Left lung (tissue), 10 donors: ENCODE results near the gene DIP2C. TPM values are rescaled to one million over a fixed set of nuclear protein-coding genes. Genes with fewer than 3 reads are reported as not detected.

Experiments
- ATAC-seq: fragments of 200-7000 bp; cut with Tn5 transposase; one replicate; pipeline ENCODE4 v1.9.1; 2020; ENCODE audit warnings: moderate library complexity
- DNase-seq, 4 donors: peaks; one replicate each; pipeline ENCODE4 v3.0.0-alpha.2; 2013 to 2020
- H3K27ac ChIP-seq, 2 donors: fragments of 200-600 bp; sonication (generic) in 1 of 2; one replicate each; pipeline versions ENCODE4 v1.5.0 to v1.8.0; 2020 to 2021
- H3K27me3 ChIP-seq, 2 donors: fragments of 200-600 bp; sonication (generic) in 1 of 2; one replicate each; pipeline versions ENCODE4 v1.5.0 to v1.8.0; 2020 to 2021
- H3K36me3 ChIP-seq, 2 donors: fragments of 200-600 bp; sonication (generic) in 1 of 2; one replicate each; pipeline versions ENCODE4 v1.5.0 to v1.8.0; 2020 to 2021
- H3K4me1 ChIP-seq, 2 donors: fragments of 200-600 bp; one replicate each; pipeline ENCODE4 v1.8.0; 2021
- H3K4me3 ChIP-seq, 2 donors: fragments of 200-600 bp; sonication (generic) in 1 of 2; one replicate each; pipeline versions ENCODE4 v1.5.0 to v1.8.0; 2020 to 2021; ENCODE audit warnings: mild to moderate bottlenecking in 1 of 2
- H3K9me3 ChIP-seq, 2 donors: fragments of 200-600 bp; sonication (generic) in 1 of 2; one replicate each; pipeline versions ENCODE4 v1.5.0 to v1.8.0; 2020 to 2021
- CTCF ChIP-seq, 2 donors: fragments of 200-600 bp; sonication (generic) in 1 of 2; IDR thresholded peaks; one replicate each; pipeline versions ENCODE4 v1.5.0 to v1.8.0; 2021; ENCODE audit warnings: antibody characterized with exemption in 2 of 2
- intact Hi-C, 2 donors: fragments of 100-400 bp; cut with DNase I; formaldehyde crosslinking; loops; one replicate each; pipeline versions ENCODE4 v1.11.2 to v1.14.2; 2022
- polyA plus RNA-seq, 6 donors: library from polyadenylated mRNA; unstranded; fragments of 120-200 nt; gene quantifications; one replicate each; pipeline ENCODE4 v1.2.1, GENCODE V29; 2013; ENCODE audit not compliant: insufficient read length in 6 of 6
- total RNA-seq, 2 donors: library from RNA; stranded (reverse); fragmentation: NEBNext Ultra II Directional; extraction: Animal tissue kit (Norgen Biotek cat#: 25700); gene quantifications; one replicate each; pipeline ENCODE4 v1.2.1, GENCODE V29; 2021
- donor health status: DM: no; HTN: yes; CAD: no.
- donor health status: DM: no; HTN: no; CAD: no.

The DIP2C gene
- total and polyA plus RNA-seq, 8 donors, result 10.5 to 22.5 (median 19.5) TPM

DNA sequence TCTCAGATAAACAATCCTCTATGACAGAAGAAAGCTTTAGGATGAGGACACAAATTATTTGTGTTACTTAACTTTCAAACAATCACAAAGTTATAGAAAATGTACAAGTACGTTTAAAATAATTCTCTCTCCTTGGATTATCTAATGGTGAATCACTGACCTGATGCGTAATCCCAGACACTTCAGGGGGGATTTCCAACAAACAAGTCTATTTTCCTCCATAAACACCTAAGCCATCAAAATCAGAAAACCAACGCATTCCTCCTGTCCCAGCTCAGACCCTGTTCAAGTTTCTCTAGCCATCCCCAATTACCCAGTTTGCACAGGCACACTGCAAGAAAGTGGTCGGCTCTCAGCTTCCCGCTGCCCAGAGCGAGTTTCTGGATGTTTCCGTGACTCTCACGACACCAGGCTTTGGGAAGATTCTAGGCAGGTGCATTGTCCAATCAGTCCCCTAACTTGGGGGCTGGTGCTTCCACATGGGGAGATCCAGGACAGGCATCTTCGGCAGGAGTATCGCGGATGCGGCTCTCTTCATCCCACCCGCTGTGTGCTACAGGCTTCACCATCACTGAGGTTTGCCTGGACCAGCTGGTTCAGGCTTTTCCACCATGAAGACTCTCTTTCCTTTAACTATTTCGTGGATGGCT, 354.2 kb downstream of the DIP2C start:
- DNase-seq (no peak), ATAC-seq (no peak)
- H3K9me3 ChIP-seq, result no peaks in the 10 kb centered on the region
- no peaks in the 10 kb centered on the region for H3K27me3 ChIP-seq
- intact Hi-C loops, result no loop called here
- TF ChIP-seq CTCF (IDR thresholded peaks at IDR 0.05), result no peak
- no peaks in the 10 kb centered on the region for H3K36me3 ChIP-seq
- no peak overlapping the region for H3K4me3 ChIP-seq
- no peak overlapping the region for H3K27ac ChIP-seq
- no peaks in the 10 kb centered on the region for H3K4me1 ChIP-seq

- no peak for ATAC-seq
- H3K36me3 ChIP-seq, result peaks cover 0 to 7% of the 10 kb centered on the region in 2 donors
- intact Hi-C loops, result no loop called here
Measured at GRCh38 chr10:331186-331585, 358.3 kb downstream of the DIP2C start.

GRCh38 chr10:329361-330099, 359.9 kb downstream of the DIP2C start:
- intact Hi-C loops, result no loop called here
- peak; percentile 98 for ATAC-seq
- H3K36me3 ChIP-seq, result peaks cover 0 to 7% of the 10 kb centered on the region in 2 donors
- H3K27ac ChIP-seq, result peak overlapping the region in 1 of 2 donors; percentile 54
- H3K4me1 ChIP-seq, result peaks cover 0 to 3% of the 10 kb centered on the region in 2 donors
- peak in 3 of 4 donors; percentile 82 to 92 (median 87) for DNase-seq
- no peak for TF ChIP-seq CTCF (IDR thresholded peaks at IDR 0.05)
- H3K4me3 ChIP-seq, result no peak overlapping the region
- H3K27me3 ChIP-seq, result no peaks in the 10 kb centered on the region
- H3K9me3 ChIP-seq, result no peaks in the 10 kb centered on the region

More at GRCh38 chr10:331186-331585, 358.3 kb downstream of the DIP2C start:
- Histone ChIP-seq H3K9me3 (no peaks in the 10 kb centered on the region), H3K4me1 (peaks cover 0 to 3% of the 10 kb centered on the region in 2 donors), H3K27me3 (no peaks in the 10 kb centered on the region), H3K27ac (no peak overlapping the region), H3K4me3 (no peak overlapping the region)
- no peak for DNase-seq
- TF ChIP-seq CTCF (IDR thresholded peaks at IDR 0.05), result no peak

- no peak overlapping the region for H3K27ac ChIP-seq
- no peaks in the 10 kb centered on the region for H3K27me3 ChIP-seq
- H3K4me1 ChIP-seq, result peaks cover 3% of the 10 kb centered on the region in 2 donors
- H3K4me3 ChIP-seq, result no peak overlapping the region
- DNase-seq (no peak), ATAC-seq (no peak)
- intact Hi-C loops, result no loop called here
- TF ChIP-seq CTCF (IDR thresholded peaks at IDR 0.05), result no peak
- no peaks in the 10 kb centered on the region for H3K9me3 ChIP-seq
- peaks cover 0 to 7% of the 10 kb centered on the region in 2 donors for H3K36me3 ChIP-seq
Measured at GRCh38 chr10:327889-328852, 361.3 kb downstream of the DIP2C start.
